HG02571 (cell line): ENCODE measurements around the gene FAM20B.

ENCODE experiments used
- ATAC-seq: cut with Tn5 transposase; IDR thresholded peaks from one replicate; pipeline ENCODE4 v1.9.1; 2021; ENCODE audit warnings: mild to moderate bottlenecking, moderate library complexity; ENCODE audit not compliant: unreplicated experiment

The FAM20B gene

GRCh38 chr1:179046808-179047635, 21.3 kb downstream of the FAM20B start:
- no peak for ATAC-seq

- no peak for ATAC-seq
These were observed 21.9 kb downstream of the FAM20B start for GRCh38 chr1:179047636-179047997.

GRCh38 chr1:179048339-179049124, 22.8 kb downstream of the FAM20B start:
- ATAC-seq = no peak

GRCh38 chr1:179052776-179053175, 27.1 kb downstream of the FAM20B start:
- no peak for ATAC-seq

- ATAC-seq = no peak
These were observed 27.8 kb downstream of the FAM20B start for GRCh38 chr1:179053486-179053885.

GRCh38 chr1:179055937-179056336, 30.2 kb downstream of the FAM20B start:
- ATAC-seq = no peak

- ATAC-seq = no peak
These were observed 33.1 kb downstream of the FAM20B start for GRCh38 chr1:179058487-179059483.

- ATAC-seq = no peak
These were observed 35.9 kb downstream of the FAM20B start for GRCh38 chr1:179061360-179062282.

- no peak for ATAC-seq
These were observed 40.8 kb downstream of the FAM20B start for GRCh38 chr1:179066471-179066870.

GRCh38 chr1:179077396-179077795, 51.7 kb downstream of the FAM20B start:
- ATAC-seq = no peak

GRCh38 chr1:179079113-179079761, 53.5 kb downstream of the FAM20B start:
- no peak for ATAC-seq

GRCh38 chr1:179080866-179081686, 55.4 kb downstream of the FAM20B start:
- ATAC-seq = peak; percentile 32

GRCh38 chr1:179081687-179082332, 56.1 kb downstream of the FAM20B start, which contains the start of gene TOR3A:
Gene TOR3A (plus strand): TSS chr1:179082070. CDS start chr1:179082129, 59 bp downstream.
- ATAC-seq = peak; percentile 87

GRCh38 chr1:179082333-179082998, 56.8 kb downstream of the FAM20B start:
- ATAC-seq = peak; percentile 5

GRCh38 chr1:179082999-179083335, 57.3 kb downstream of the FAM20B start:
- ATAC-seq = no peak

- ATAC-seq = no peak
These were observed 57.8 kb downstream of the FAM20B start for GRCh38 chr1:179083533-179083932.

- no peak for ATAC-seq
These were observed 62.0 kb downstream of the FAM20B start for GRCh38 chr1:179087665-179088064.
